ENCODE data around the gene ARHGEF38. TPM values are rescaled to one million over a fixed set of nuclear protein-coding genes. Genes with fewer than 3 reads are reported as not detected.
A peak's percentile ranks its signal among the peaks of the same experiment; 100 is the strongest.

The ARHGEF38 gene
- total RNA-seq, 4 donors from 2014 or later, result 0.13 to 0.29 TPM; not detected in 2

DNA sequence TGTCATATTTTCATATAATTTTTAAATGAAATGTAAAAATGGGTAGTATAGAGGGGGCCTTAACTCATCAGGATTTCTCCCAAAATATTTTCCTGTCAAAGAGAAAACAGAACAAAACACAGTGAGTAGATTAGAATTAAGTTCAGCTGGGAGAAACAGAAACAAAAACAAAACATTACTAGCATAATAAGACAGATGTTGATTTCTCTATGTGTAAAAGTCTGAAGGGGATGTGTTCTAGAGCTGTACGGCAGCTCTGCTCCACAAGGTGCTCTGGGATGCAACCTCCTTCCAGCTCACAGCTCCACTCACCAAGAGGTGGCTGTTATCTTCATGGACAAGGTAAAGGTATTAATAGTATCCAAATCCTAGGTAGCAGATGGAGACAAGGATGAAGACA lies 72.8 kb downstream of the ARHGEF38 start:
- no peak for DNase-seq
- intact Hi-C loops (cut with DNase I), result no loop called here
- Histone ChIP-seq H3K9me3 (no peaks in the 10 kb centered on the region), H3K27ac (no peak overlapping the region), H3K4me1 (peaks cover 0 to 33% (median 6%) of the 10 kb centered on the region in 3 donors), H3K36me3 (no peaks in the 10 kb centered on the region), H3K4me3 (no peak overlapping the region), H3K27me3 (no peaks in the 10 kb centered on the region)
- TF ChIP-seq, protein P1, sequence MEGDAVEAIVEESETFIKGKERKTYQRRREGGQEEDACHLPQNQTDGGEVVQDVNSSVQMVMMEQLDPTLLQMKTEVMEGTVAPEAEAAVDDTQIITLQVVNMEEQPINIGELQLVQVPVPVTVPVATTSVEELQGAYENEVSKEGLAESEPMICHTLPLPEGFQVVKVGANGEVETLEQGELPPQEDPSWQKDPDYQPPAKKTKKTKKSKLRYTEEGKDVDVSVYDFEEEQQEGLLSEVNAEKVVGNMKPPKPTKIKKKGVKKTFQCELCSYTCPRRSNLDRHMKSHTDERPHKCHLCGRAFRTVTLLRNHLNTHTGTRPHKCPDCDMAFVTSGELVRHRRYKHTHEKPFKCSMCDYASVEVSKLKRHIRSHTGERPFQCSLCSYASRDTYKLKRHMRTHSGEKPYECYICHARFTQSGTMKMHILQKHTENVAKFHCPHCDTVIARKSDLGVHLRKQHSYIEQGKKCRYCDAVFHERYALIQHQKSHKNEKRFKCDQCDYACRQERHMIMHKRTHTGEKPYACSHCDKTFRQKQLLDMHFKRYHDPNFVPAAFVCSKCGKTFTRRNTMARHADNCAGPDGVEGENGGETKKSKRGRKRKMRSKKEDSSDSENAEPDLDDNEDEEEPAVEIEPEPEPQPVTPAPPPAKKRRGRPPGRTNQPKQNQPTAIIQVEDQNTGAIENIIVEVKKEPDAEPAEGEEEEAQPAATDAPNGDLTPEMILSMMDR (IDR thresholded peaks at IDR 0.05), result no peak
- TF ChIP-seq POLR2A (IDR thresholded peaks at IDR 0.05), result no peak
- 82 to 86% methylated on average over 1 of the region's 1 CpG for WGBS, 2 donors

DNA sequence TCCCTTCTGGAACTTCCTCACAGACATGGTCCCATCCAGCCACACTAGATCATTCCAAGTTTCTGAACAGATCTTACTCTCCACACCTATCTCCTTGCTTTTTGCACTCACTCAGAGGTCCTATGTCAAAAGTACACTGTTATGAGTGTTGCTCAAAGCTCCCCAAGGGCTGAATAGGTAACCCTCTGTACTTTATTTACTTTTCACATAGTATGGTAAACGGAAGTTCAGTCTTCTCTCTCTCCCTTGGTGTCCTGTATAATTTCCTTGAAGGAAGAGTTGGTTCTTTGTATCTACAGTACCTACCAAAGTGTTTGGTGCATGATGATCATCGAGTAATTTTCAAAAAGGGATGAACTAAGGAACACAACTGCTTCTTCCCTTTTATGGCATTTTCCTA lies 74.4 kb downstream of the ARHGEF38 start:
- no peak for DNase-seq
- WGBS, 2 donors, result 66 to 68% methylated on average over 2 of the region's 2 CpGs
- Histone ChIP-seq H3K9me3 (no peaks in the 10 kb centered on the region), H3K4me1 (peaks cover 0 to 19% (median 6%) of the 10 kb centered on the region in 3 donors), H3K4me3 (no peak overlapping the region), H3K27ac (no peak overlapping the region), H3K27me3 (no peaks in the 10 kb centered on the region), H3K36me3 (no peaks in the 10 kb centered on the region)
- intact Hi-C loops (cut with DNase I), result no loop called here
- TF ChIP-seq, protein P1 (IDR thresholded peaks at IDR 0.05), result no peak
- no peak for TF ChIP-seq POLR2A (IDR thresholded peaks at IDR 0.05)

DNA sequence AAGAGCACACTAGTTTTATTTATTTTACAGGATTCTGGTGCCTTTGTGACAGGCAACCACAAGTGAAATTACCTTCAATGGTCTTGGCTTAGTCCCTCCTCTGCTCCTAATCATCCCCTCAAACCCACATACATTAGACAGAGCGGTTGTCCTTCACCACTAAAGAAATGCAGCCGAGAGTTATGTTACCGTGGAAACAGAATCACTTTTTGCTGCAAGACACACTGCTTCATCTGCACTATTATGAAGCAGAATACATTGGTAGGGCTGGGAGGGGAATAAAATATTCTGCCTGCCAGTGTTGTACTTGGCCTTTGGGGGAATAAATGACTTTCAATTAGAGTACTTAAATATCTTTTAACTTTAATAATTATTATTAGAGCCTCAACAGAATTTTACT lies 75.2 kb downstream of the ARHGEF38 start:
- H3K36me3 ChIP-seq, result no peaks in the 10 kb centered on the region
- H3K4me3 ChIP-seq, result no peak overlapping the region
- H3K4me1 ChIP-seq, result peaks cover 0 to 13% (median 6%) of the 10 kb centered on the region in 3 donors
- intact Hi-C loops (cut with DNase I), result no loop called here
- H3K9me3 ChIP-seq, result no peaks in the 10 kb centered on the region
- WGBS, 2 donors, result 85 to 87% methylated on average over 3 of the region's 3 CpGs
- H3K27ac ChIP-seq, result no peak overlapping the region
- no peaks in the 10 kb centered on the region for H3K27me3 ChIP-seq
- DNase-seq, result no peak
- TF ChIP-seq, protein P1 (IDR thresholded peaks at IDR 0.05), result no peak
- no peak for TF ChIP-seq POLR2A (IDR thresholded peaks at IDR 0.05)

DNA sequence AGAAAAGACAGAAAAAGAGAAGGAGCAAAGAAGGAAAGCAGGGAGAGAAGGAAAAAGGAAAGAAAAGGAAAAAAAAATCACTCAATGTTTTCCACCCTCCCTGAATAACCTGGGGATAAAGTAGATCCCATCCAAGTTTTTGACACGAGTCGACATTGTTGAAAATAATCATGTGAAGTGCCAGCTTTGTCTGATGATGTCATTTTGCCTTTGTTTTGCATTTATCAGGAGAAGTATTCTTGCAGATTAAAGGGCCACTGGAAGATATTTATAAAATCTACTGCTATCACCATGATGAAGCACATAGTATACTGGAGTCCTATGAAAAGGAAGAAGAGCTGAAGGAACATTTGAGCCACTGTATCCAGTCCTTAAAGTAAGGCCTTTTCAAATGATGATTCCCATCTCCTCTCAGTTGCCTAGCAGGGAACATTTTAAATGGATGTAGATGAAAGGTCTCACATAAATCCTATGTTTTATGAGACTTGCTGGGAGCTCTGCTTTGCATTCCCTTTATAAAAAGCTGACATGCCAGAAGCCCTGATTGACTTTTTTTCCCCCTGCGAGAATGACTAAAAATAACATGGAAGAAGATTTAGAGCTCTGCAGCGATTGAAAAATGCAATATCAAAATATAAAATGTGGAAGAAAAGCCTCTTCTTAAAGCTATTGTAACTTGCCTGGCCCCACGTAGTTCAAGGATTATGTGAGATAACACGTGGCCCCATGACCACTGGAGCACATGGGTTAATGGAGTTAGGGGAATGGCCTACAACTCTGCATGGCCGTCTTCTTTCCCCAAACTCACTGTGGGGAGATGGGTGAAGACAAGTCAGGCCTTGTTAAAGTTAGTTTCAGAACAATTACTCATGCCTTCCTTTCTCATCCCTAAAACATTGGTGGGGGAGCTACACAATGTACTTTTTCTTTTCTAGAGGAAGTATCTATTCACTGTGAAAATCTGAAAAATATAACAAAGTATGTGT lies 78.5 kb downstream of the ARHGEF38 start:
- Histone ChIP-seq H3K36me3 (no peaks in the 10 kb centered on the region), H3K4me3 (no peak overlapping the region), H3K4me1 (peaks cover 0 to 25% (median 0%) of the 10 kb centered on the region in 3 donors), H3K27me3 (peaks cover 0 to 8% (median 0%) of the 10 kb centered on the region in 4 donors), H3K9me3 (no peaks in the 10 kb centered on the region), H3K27ac (no peak overlapping the region)
- intact Hi-C loops (cut with DNase I), result no loop called here
- no peak for DNase-seq
- no peak for TF ChIP-seq POLR2A (IDR thresholded peaks at IDR 0.05)
- TF ChIP-seq, protein P1 (IDR thresholded peaks at IDR 0.05), result no peak
- 48 to 55% methylated on average over 7 of the region's 7 CpGs for WGBS, 2 donors

DNA sequence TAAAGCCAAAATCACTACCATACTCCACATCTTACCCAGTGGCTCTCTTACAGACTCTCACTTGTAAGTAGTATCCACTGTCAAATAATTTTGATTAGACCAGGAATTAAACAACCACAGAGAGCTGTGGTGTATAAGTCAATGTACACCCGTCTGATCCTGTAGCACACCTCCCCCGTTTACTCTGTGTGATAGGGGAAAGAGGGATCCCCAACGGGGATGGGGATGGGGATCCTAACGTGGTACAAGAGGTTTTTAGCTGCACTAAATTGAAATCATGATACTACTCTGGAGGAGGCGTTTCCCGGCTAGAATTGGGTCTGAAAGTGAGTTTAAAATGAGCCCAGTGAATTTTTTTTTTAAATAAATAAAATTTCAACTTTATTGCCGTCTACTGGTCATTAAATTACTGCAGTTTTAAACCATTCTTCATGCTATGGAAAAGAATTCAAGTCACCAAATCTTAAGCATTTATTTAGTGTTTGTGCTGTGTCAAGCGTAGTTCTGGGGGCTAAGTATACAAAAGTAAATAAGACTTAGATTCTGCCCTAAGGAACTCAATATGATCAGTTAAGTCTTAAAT lies 79.5 kb downstream of the ARHGEF38 start:
- Histone ChIP-seq H3K4me3 (no peak overlapping the region), H3K36me3 (no peaks in the 10 kb centered on the region), H3K27ac (no peak overlapping the region), H3K9me3 (no peaks in the 10 kb centered on the region), H3K4me1 (peaks cover 0 to 25% (median 0%) of the 10 kb centered on the region in 3 donors), H3K27me3 (peaks cover 0 to 8% (median 0%) of the 10 kb centered on the region in 4 donors)
- intact Hi-C loops (cut with DNase I), result no loop called here
- DNase-seq, result no peak
- no peak for TF ChIP-seq POLR2A (IDR thresholded peaks at IDR 0.05)
- TF ChIP-seq, protein P1 (IDR thresholded peaks at IDR 0.05), result peak in 1 of 6 experiments; percentile 38
- 63 to 87% methylated on average over 8 of the region's 8 CpGs for WGBS, 2 donors
